Sigmoid colon (tissue), 4 donors: ENCODE results near the gene DOCK1.

Experiments
- EP300 ChIP-seq, 4 donors: sonication (generic); formaldehyde crosslinking; IDR thresholded peaks; one replicate each; pipeline ENCODE4 v1.6.1; 2017; ENCODE audit warnings: antibody characterized with exemption in 4 of 4
- TF ChIP-seq, protein P1 (sequence below), 4 experiments: fragments of 450-650 bp in 3 of 4; fragments of 200-600 bp in 1 of 4; IDR thresholded peaks; one replicate each; pipeline ENCODE4 v1.5.1; 2016 to 2019; ENCODE audit warnings: antibody characterized with exemption in 4 of 4, mild to moderate bottlenecking in 3 of 4, moderate library complexity in 2 of 4

- TF ChIP-seq, protein P1, sequence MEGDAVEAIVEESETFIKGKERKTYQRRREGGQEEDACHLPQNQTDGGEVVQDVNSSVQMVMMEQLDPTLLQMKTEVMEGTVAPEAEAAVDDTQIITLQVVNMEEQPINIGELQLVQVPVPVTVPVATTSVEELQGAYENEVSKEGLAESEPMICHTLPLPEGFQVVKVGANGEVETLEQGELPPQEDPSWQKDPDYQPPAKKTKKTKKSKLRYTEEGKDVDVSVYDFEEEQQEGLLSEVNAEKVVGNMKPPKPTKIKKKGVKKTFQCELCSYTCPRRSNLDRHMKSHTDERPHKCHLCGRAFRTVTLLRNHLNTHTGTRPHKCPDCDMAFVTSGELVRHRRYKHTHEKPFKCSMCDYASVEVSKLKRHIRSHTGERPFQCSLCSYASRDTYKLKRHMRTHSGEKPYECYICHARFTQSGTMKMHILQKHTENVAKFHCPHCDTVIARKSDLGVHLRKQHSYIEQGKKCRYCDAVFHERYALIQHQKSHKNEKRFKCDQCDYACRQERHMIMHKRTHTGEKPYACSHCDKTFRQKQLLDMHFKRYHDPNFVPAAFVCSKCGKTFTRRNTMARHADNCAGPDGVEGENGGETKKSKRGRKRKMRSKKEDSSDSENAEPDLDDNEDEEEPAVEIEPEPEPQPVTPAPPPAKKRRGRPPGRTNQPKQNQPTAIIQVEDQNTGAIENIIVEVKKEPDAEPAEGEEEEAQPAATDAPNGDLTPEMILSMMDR (IDR thresholded peaks at IDR 0.05) = no peak
- TF ChIP-seq EP300 (IDR thresholded peaks at IDR 0.05) = no peak
Observed at GRCh38 chr10:127013211-127013656, 108.0 kb downstream of the DOCK1 start.
